Keratinocyte (primary cell): ENCODE measurements around the gene DCUN1D1. TPM values are rescaled to one million over a fixed set of nuclear protein-coding genes. Genes with fewer than 3 reads are reported as not detected.

Source experiments
- DNase-seq: peaks from one replicate; pipeline ENCODE4 v3.0.0-alpha.2; 2011; ENCODE audit warnings: low read depth, missing footprints, low spot score
- FAIRE-seq: peaks from 2 replicates; lab custom pipeline; 2011; peaks lifted over from hg19 to GRCh38; lab: Jason Lieb, UNC
- H2AFZ ChIP-seq: 2 replicates; pipeline ENCODE4 v1.6.0; 2012; ENCODE audit warnings: low read length, control low read depth, inconsistent platforms; ENCODE audit not compliant: control insufficient read depth
- H3K27ac ChIP-seq: 2 replicates; pipeline ENCODE4 v1.5.1; 2011; ENCODE audit warnings: low read length; ENCODE audit not compliant: control insufficient read depth, insufficient read depth
- H3K27me3 ChIP-seq: 3 replicates; pipeline ENCODE4 v1.6.0; 2011; ENCODE audit warnings: low read length; ENCODE audit not compliant: control insufficient read depth, insufficient read depth; ENCODE audit errors: extremely low read depth
- H3K36me3 ChIP-seq, 2 experiments: 2 replicates in 1 of 2; 3 replicates in 1 of 2; pipeline ENCODE4 v1.5.1; 2011; ENCODE audit warnings: low read length in 2 of 2, mild to moderate bottlenecking in 1 of 2; ENCODE audit not compliant: control insufficient read depth in 2 of 2, insufficient read depth in 2 of 2; ENCODE audit errors: extremely low read depth in 1 of 2
- H3K4me1 ChIP-seq: 3 replicates; pipeline ENCODE4 v1.5.1; 2011; ENCODE audit warnings: low read length; ENCODE audit not compliant: control insufficient read depth, insufficient read depth; ENCODE audit errors: extremely low read depth
- H3K4me2 ChIP-seq: 3 replicates; pipeline ENCODE4 v1.6.0; 2011; ENCODE audit warnings: low read depth, low read length; ENCODE audit not compliant: control insufficient read depth, insufficient read depth; ENCODE audit errors: extremely low read depth
- H3K4me3 ChIP-seq, 3 experiments: fragments of 200-600 bp in 1 of 3; sonication (generic) in 1 of 3; 2 replicates in 2 of 3; 3 replicates in 1 of 3; pipeline ENCODE4 v1.5.1; 2011 to 2016; ENCODE audit warnings: low read length in 3 of 3, mild to moderate bottlenecking in 3 of 3, control low read depth in 2 of 3, inconsistent platforms in 1 of 3, low read depth in 1 of 3, mixed read lengths in 1 of 3, mixed run types in 1 of 3, moderate library complexity in 1 of 3; ENCODE audit not compliant: control insufficient read depth in 2 of 3, insufficient read depth in 2 of 3; ENCODE audit errors: extremely low read depth in 1 of 3
- H3K79me2 ChIP-seq: 2 replicates; pipeline ENCODE4 v1.6.0; 2012; ENCODE audit warnings: low read length; ENCODE audit not compliant: control insufficient read depth, insufficient read depth
- H3K9ac ChIP-seq: 3 replicates; pipeline ENCODE4 v1.6.0; 2011; ENCODE audit warnings: low read length; ENCODE audit not compliant: control insufficient read depth, insufficient read depth; ENCODE audit errors: extremely low read depth
- H3K9me1 ChIP-seq: 3 replicates; pipeline ENCODE4 v1.6.0; 2011; ENCODE audit warnings: low read length; ENCODE audit not compliant: control insufficient read depth, insufficient read depth; ENCODE audit errors: extremely low read depth
- H3K9me3 ChIP-seq: 2 replicates; pipeline ENCODE4 v1.5.1; 2012; ENCODE audit warnings: low read depth, low read length; ENCODE audit not compliant: control insufficient read depth
- H4K20me1 ChIP-seq: 3 replicates; pipeline ENCODE4 v1.6.0; 2011; ENCODE audit warnings: low read length; ENCODE audit not compliant: control insufficient read depth, insufficient read depth; ENCODE audit errors: extremely low read depth
- EZH2 ChIP-seq: IDR thresholded peaks from one replicate; pipeline ENCODE4 v1.6.1; 2012; ENCODE audit warnings: inconsistent platforms, mild to moderate bottlenecking, low read length, moderate library complexity
- dilution Hi-C: fragments of 300-500 bp; cut with MboI; formaldehyde crosslinking; loops from one replicate; pipeline ENCODE4 v1.7.0; 2020; ENCODE audit warnings: low sequenced_read_pairs; ENCODE audit not compliant: extremely low pct_ligation_motif_present
- polyA plus RNA-seq, 5 experiments: library from polyadenylated mRNA; depleted of rRNA in 3 of 5; stranded (reverse) in 3 of 5; stranded (forward) in 1 of 5; unstranded in 1 of 5; fragments of >200 nt; gene quantifications; 1 replicate in 1 of 5; 2 replicates in 3 of 5; 3 replicates in 1 of 5; pipeline versions ENCODE4 v1.2.1 to v1.2.3, GENCODE V29; 2011 to 2012; ENCODE audit warnings: missing spikeins in 2 of 5, low read depth in 1 of 5, low replicate concordance in 1 of 5
- TF ChIP-seq, protein P1 (sequence below), 3 experiments: IDR thresholded peaks in 1 of 3; conservative IDR thresholded peaks in 1 of 3; optimal IDR thresholded peaks in 1 of 3; 2 replicates in 2 of 3; 3 replicates in 1 of 3; pipeline versions ENCODE3 to v1.5.1; 2011; ENCODE audit warnings: low read length in 3 of 3, mild to moderate bottlenecking in 3 of 3, moderate library complexity in 2 of 3, control low read depth in 1 of 3, inconsistent platforms in 1 of 3; ENCODE audit not compliant: insufficient read depth in 2 of 3; ENCODE audit errors: extremely low read depth in 1 of 3

DCUN1D1 gene
- polyA plus RNA-seq, 1 donor (not counting 4 experiments of a cell fraction or from before 2014, with no cell fraction given), result 30.1 TPM

DNA sequence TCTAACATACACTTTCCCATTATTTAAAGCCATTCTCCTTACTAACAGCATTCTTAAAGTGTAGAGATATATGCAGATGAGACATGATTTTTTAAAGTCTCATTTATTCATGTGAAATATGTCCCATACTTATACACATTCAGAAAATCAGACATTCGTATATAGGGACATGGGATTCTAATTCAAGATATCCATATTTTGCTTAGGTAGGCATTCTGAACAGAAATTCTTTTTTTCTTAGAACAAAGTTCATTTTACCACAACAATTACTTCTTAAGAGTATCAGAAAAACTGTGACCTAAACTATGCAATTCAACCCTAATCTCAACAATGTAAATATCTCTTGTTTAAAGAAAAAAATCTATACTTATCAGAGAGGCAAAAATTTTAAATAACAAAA lies 16.2 kb downstream of the DCUN1D1 start:
- no peak for DNase-seq
- Histone ChIP-seq H3K36me3 (peaks cover 2 to 6% of the 10 kb centered on the region in 2 experiments), H3K4me2 (no peak overlapping the region), H3K27me3 (no peaks in the 10 kb centered on the region), H4K20me1 (no peaks in the 10 kb centered on the region), H3K9ac (no peak overlapping the region), H3K79me2 (peaks cover 31% of the 10 kb centered on the region), H3K4me1 (peaks cover 3% of the 10 kb centered on the region), H2AFZ (no peak overlapping the region), H3K9me1 (peaks cover 2% of the 10 kb centered on the region), H3K27ac (no peak overlapping the region), H3K9me3 (no peaks in the 10 kb centered on the region), H3K4me3 (no peak overlapping the region)
- no peak for TF ChIP-seq EZH2
- dilution Hi-C loops, result no loop called here
- FAIRE-seq, result no peak

DNA sequence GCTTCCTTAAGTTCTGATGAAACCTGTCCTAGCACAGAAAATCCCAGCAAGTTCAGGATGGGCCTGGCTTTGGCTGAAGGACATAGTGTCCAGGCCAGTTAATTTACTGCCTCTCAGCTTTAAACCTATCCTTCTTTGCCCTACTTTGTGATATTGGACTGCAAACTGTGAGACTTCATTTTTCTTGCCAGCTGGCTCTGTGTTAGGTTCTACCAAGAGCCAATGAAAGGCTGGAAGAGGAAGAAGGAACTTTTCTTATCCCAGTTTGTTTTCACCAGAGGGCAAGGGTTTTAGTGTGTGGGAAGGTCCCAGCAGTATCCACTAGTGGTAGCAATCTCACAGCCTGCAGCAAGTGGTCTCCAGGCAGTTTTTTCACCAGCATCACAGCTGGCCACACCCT lies 18.2 kb downstream of the DCUN1D1 start:
- no peak overlapping the region for H3K27ac ChIP-seq
- FAIRE-seq, result no peak

More for the DNA sequence above, 18.2 kb downstream of the DCUN1D1 start:
- no peaks in the 10 kb centered on the region for H4K20me1 ChIP-seq
- dilution Hi-C loops, result no loop called here
- H3K27me3 ChIP-seq, result no peaks in the 10 kb centered on the region
- no peak overlapping the region for H3K4me2 ChIP-seq
- H3K36me3 ChIP-seq, result peaks cover 5 to 6% of the 10 kb centered on the region in 2 experiments
- H3K4me3 ChIP-seq, result no peak overlapping the region
- H3K9me1 ChIP-seq, result no peaks in the 10 kb centered on the region
- no peak overlapping the region for H2AFZ ChIP-seq
- no peaks in the 10 kb centered on the region for H3K9me3 ChIP-seq
- H3K9ac ChIP-seq, result no peak overlapping the region
- no peak for DNase-seq
- H3K79me2 ChIP-seq, result peaks cover 13% of the 10 kb centered on the region
- H3K4me1 ChIP-seq, result no peaks in the 10 kb centered on the region
- no peak for TF ChIP-seq EZH2
- TF ChIP-seq, protein P1, sequence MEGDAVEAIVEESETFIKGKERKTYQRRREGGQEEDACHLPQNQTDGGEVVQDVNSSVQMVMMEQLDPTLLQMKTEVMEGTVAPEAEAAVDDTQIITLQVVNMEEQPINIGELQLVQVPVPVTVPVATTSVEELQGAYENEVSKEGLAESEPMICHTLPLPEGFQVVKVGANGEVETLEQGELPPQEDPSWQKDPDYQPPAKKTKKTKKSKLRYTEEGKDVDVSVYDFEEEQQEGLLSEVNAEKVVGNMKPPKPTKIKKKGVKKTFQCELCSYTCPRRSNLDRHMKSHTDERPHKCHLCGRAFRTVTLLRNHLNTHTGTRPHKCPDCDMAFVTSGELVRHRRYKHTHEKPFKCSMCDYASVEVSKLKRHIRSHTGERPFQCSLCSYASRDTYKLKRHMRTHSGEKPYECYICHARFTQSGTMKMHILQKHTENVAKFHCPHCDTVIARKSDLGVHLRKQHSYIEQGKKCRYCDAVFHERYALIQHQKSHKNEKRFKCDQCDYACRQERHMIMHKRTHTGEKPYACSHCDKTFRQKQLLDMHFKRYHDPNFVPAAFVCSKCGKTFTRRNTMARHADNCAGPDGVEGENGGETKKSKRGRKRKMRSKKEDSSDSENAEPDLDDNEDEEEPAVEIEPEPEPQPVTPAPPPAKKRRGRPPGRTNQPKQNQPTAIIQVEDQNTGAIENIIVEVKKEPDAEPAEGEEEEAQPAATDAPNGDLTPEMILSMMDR (optimal IDR thresholded peaks at IDR 0.05 in 1 of 3, IDR thresholded peaks at IDR 0.05 in 1 of 3, conservative IDR thresholded peaks at IDR 0.05 in 1 of 3; ENCODE audit: extremely low read depth in 1 of 3, insufficient read depth in 2 of 3, low read length in 3 of 3), result no peak
